Vagina (tissue), 2 donors: ENCODE data around the gene ZNF12.

Experiments
- CTCF ChIP-seq, 3 experiments: fragments of 450-650 bp in 2 of 3; fragments of 200-600 bp in 1 of 3; sonication (generic) in 1 of 3; IDR thresholded peaks; one replicate each; pipeline ENCODE4 v1.5.1; 2017 to 2019; ENCODE audit warnings: antibody characterized with exemption in 3 of 3, mild to moderate bottlenecking in 2 of 3, moderate library complexity in 2 of 3
- POLR2A ChIP-seq, 2 donors: fragments of 450-650 bp; IDR thresholded peaks; one replicate each; pipeline ENCODE4 v1.6.1; 2017; ENCODE audit warnings: antibody characterized with exemption in 2 of 2, mild to moderate bottlenecking in 2 of 2, moderate library complexity in 2 of 2

GRCh38 chr7:6654842-6655610, 51.7 kb downstream of the ZNF12 start:
- TF ChIP-seq CTCF (IDR thresholded peaks at IDR 0.05) (no peak), POLR2A (IDR thresholded peaks at IDR 0.05) (no peak)
